ENCODE data around the gene WDR38. TPM values are rescaled to one million over a fixed set of nuclear protein-coding genes. Genes with fewer than 3 reads are reported as not detected.

WDR38 gene
- not detected in 2 replicates for total RNA-seq

GRCh38 chr9:124852829-124853531, at the start of gene WDR38:
WDR38 (plus strand) TSS chr9:124853460; CDS start chr9:124853532, 72 bp downstream.

GRCh38 chr9:124861342-124862229, 8.3 kb downstream of the WDR38 start, which contains the start of the genes ARPC5L and RPL35:
ARPC5L (plus strand) TSS chr9:124862130; CDS start chr9:124869291, 7,161 bp downstream.
RPL35 (minus strand) TSS chr9:124861957; CDS start chr9:124861912, 45 bp downstream.

Small RNAs within 50 kb of the gene (small RNA-seq; reads per million reads assigned to genes)
- gene RNU4-82P = not detected

Other genes with a start within 250 kb of the WDR38 start
- gene NR6A1, start 82.1 kb upstream of the WDR38 start, total RNA-seq = 1.1 and 1.3 TPM in 2 replicates
- gene OLFML2A, start 76.3 kb upstream of the WDR38 start, total RNA-seq = 1.1 and 3.3 TPM in 2 replicates
- 2,030 and 2,087 TPM in 2 replicates for gene RPL35, start 8.5 kb downstream of the WDR38 start, total RNA-seq
- gene ARPC5L, start 8.7 kb downstream of the WDR38 start, total RNA-seq = 21.9 and 27.9 TPM in 2 replicates
- gene GOLGA1, start 87.6 kb downstream of the WDR38 start, total RNA-seq = 12.1 and 13.8 TPM in 2 replicates

All from vein endothelial cell (primary cell).